DMS79 treated with DMSO at 0.1 percent for 48 hours (cell line): ENCODE measurements around the gene PRSS21.

Experiments
- DNase-seq: peaks from one replicate; lab custom pipeline; 2025; lab: John Stamatoyannopoulos, UW

The PRSS21 gene

GRCh38 chr16:2867987-2868789, 51.2 kb downstream of the PRSS21 start:
- peak; percentile 88 for DNase-seq
